ENCODE results near the gene NRTN.

- TF ChIP-seq CEBPB (IDR thresholded peaks at IDR 0.05) (no peak), TAF1 (IDR thresholded peaks at IDR 0.05; ENCODE audit: low read depth) (no peak)
Observed at GRCh38 chr19:5805462-5806132, 730 bp downstream of the NRTN start.

Measured in Ishikawa (cell line).